CD4-positive, alpha-beta T cell treated with Interleukin-4 for 1 hour (primary cell): ENCODE data around the gene CKLF.
"Not testable (repeated sequence)": the region's sequence is repeated elsewhere in the genome, so short reads cannot be mapped to it uniquely, and the experiment has no call there.

ENCODE experiments used
- DNase-seq, 2 donors: peaks; one replicate each; pipeline ENCODE4 v3.0.0-alpha.2; 2020 to 2022

The CKLF gene

DNA sequence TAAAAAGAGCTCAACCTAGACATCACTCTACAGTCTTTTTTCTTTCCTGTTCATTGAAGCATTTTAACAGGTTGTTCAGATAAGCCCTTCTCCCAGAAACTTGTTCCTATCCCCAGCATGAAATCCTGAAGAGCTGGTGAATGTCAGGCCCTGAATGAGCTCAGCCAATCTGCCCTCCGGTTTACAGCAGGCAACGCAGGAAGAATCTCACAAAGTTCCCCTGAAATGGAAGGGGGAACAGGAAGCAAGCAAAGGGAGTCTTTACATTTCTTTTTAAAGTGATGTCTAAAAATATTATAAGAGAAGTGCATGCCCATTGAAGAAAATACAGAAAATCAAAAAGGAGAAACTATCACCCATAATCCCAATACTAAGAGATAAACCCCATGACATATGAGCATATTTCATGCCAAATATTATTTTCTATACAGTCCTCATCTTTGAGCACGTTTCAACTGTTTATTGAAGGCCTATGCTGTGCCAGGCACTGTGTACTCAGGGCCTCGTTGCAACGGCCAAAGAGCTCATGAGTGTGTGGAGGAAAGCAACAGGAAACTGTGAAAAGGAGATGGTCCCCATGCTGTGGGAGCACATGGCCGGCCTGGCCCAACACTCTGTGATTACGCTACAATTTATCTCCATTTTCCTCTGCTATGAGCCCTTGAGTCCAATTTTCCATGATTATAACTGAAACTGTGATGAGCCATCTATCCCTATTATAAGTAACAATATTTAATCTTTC, 8.2 kb upstream of the CKLF start:
- DNase-seq: no peak

GRCh38 chr16:66547101-66547989, 5.0 kb upstream of the CKLF start:
- no peak for DNase-seq

GRCh38 chr16:66548068-66548467, 4.3 kb upstream of the CKLF start:
- no peak for DNase-seq

- no peak for DNase-seq
Measured at GRCh38 chr16:66548868-66549267, 3.5 kb upstream of the CKLF start.

GRCh38 chr16:66549284-66550131, 2.9 kb upstream of the CKLF start, which contains the start of gene TK2:
TK2 (minus strand) TSS chr16:66550122; CDS start chr16:66550061, 61 bp downstream.
- DNase-seq: peak; percentile 40 to 50

- peak; percentile 69 to 71 for DNase-seq
Measured at GRCh38 chr16:66551348-66551759, 1.0 kb upstream of the CKLF start.

DNA sequence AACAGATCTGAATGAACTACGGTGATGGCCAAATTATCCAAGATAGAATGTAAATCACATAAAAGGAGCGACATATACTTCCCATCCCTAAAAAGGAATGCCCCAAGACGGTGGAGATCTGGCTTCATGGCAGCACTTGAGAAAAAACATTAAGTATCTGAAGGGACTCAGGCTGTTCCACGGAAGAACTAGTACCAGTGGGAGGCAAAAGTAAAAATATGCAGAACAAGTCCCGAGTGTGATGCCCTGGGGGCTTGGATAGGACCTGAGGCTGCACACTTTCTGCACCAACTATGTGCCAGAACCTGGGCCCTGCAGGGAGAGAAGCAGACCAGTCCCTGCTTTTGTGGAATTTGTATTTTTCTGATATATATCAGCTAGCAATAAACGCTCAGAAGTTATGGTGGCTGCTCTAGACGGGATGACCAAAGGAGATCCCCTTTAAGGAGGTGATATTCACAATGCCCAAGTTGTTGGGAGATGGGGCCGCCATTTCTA, 539 bp upstream of the CKLF start:
- no peak for DNase-seq

GRCh38 chr16:66553223-66553622, 847 bp downstream of the CKLF start:
- DNase-seq: peak in 1 of 2 donors; percentile 15

- DNase-seq: no peak
Measured at GRCh38 chr16:66554021-66554420, 1.6 kb downstream of the CKLF start.

DNA sequence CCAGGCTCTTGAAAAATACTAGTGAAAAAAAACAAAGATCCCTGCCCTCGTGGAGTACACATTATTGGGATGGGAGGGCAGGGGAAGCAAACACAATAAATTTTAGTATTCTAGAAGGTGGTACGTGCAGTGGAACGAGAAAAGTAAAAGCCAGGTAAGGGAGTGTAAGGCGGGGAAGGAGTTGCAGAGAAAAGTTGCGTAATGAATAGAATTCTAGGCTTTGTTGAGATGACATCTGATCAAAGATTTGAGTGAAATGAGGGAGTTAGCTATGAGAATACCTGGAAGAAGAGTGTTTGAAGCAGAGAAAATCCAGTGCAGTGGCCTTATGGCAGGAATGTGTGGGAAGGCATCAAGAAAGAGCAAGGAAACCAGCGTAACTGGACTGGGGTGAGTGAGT, 2.1 kb downstream of the CKLF start:
- DNase-seq: no peak

DNA sequence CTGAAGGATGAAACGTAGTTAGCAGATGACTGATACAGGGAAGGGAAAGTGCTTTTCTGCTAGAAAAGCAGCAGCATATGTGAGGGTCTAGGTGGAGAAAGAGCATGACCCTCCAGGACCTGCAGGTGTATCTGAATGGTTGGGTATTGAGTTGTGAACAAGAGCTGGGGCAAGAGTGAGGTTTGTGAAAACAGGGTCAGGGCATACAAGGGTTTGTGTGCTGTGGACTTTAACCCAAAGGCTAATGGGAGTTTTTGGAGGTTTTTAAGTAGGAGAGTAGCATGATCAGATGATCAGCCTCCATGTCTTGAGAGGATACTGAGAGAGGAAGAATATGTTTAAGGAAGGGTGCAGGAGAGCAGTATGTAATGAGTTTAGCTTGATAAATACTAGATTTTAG, 7.7 kb downstream of the CKLF start:
- DNase-seq: no peak

- DNase-seq: no peak
Measured at GRCh38 chr16:66561381-66562080, 9.2 kb downstream of the CKLF start.

- peak in 1 of 2 donors; percentile 58 for DNase-seq
Measured at GRCh38 chr16:66562409-66562808, 10.0 kb downstream of the CKLF start.

DNA sequence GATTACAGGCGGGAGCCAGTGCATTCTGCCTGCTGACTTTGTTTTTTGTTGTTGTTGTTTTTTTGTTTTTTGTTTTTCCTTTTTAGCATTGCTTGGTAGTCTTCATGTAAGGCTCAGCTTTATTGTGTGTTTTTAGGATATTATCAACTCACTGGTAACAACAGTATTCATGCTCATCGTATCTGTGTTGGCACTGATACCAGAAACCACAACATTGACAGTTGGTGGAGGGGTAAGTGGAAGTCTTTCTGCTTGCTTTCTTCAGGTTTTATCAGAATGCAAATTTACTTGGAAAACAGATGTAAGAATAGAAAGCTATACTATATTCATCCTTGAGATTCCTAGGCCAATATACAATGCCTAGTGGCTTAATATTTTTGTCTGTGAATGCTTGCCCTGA, 10.6 kb downstream of the CKLF start:
- DNase-seq: no peak

GRCh38 chr16:66563574-66564334, 11.4 kb downstream of the CKLF start:
- DNase-seq: no peak

DNA sequence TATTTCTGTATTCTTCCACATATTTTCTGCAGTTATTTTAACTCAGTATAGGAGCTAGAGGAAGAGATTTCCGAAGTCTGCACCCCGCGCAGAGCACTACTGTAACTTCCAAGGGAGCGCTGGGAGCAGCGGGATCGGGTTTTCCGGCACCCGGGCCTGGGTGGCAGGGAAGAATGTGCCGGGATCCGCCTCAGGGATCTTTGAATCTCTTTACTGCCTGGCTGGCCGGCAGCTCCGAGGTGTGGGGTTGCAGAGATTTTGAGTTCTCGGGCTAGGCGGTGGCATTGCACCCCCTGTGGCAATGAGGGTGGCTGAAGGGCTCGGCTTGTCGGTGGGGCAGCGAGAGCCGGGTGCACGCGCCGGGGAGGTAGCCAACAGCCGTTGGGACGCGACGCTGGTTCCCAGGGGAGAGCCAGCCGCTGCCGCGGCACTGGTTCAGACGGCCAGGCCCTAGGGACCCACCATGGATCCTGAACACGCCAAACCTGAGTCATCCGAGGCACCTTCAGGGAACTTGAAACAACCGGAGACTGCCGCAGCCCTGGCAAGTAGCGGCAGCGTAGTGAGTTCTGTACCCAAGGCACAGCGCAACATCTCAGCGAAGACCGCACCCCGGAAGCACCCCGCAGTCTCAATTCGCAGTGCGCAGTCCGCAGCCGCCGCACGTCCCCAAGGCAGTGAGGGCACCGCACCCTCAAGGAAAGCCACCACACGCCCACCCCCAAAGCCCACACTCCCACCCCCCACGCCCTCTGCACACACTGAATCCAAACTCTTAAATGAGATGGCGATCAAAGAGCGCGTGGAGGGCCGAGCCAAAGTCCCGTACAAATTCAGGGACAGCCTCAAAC, 13.9 kb downstream of the CKLF start, which contains the start of gene CMTM1:
Gene CMTM1, plus strand, starts transcription at position 389 of the 851 bp plus-strand sequence. Its CDS starts 75 bp downstream, at position 464.
- DNase-seq: no peak

- not testable (repeated sequence) for DNase-seq
Measured at GRCh38 chr16:66567270-66567669, 14.9 kb downstream of the CKLF start.

- no peak for DNase-seq
Measured at GRCh38 chr16:66568355-66568754, 16.0 kb downstream of the CKLF start.

- no peak for DNase-seq
Measured at GRCh38 chr16:66569131-66569530, 16.8 kb downstream of the CKLF start.

GRCh38 chr16:66569827-66570405, 17.5 kb downstream of the CKLF start:
- no peak for DNase-seq
